CD4-positive, CD25-positive, alpha-beta regulatory T cell (primary cell): ENCODE results near the gene HNRNPA3. TPM values are rescaled to one million over a fixed set of nuclear protein-coding genes. Genes with fewer than 3 reads are reported as not detected.
"Not testable (repeated sequence)": the region's sequence is repeated elsewhere in the genome, so short reads cannot be mapped to it uniquely, and the experiment has no call there.

Experiments used
- ATAC-seq, 2 donors: fragments of 150-1000 bp; cut with Tn5 transposase; one replicate each; pipeline ENCODE4 v1.10.0; 2021; ENCODE audit warnings: low read depth in 2 of 2, moderate number of reproducible peaks in 2 of 2, moderate library complexity in 1 of 2
- DNase-seq, 3 donors: peaks; one replicate each; pipeline versions ENCODE4 v3.0.0 to v3.0.0-alpha.2; 2012 to 2022; ENCODE audit warnings: mixed read lengths in 1 of 3
- H3K27ac ChIP-seq: one replicate; pipeline ENCODE4 v1.7.0; 2013; ENCODE audit warnings: mild to moderate bottlenecking, low read length; ENCODE audit not compliant: insufficient read depth, poor library complexity, severe bottlenecking
- H3K27me3 ChIP-seq: one replicate; pipeline ENCODE4 v1.7.0; 2013; ENCODE audit warnings: low read length; ENCODE audit not compliant: control insufficient read depth, insufficient read depth
- H3K36me3 ChIP-seq: one replicate; pipeline ENCODE4 v1.7.0; 2013; ENCODE audit warnings: mild to moderate bottlenecking, low read length, moderate library complexity; ENCODE audit not compliant: control insufficient read depth, insufficient read depth
- H3K4me1 ChIP-seq: 2 replicates; pipeline ENCODE4 v1.7.0; 2013; ENCODE audit warnings: mild to moderate bottlenecking, low read length; ENCODE audit not compliant: insufficient read depth, control insufficient read depth, poor library complexity, severe bottlenecking
- H3K4me3 ChIP-seq: one replicate; pipeline ENCODE4 v1.7.0; 2013; ENCODE audit warnings: low read depth, mild to moderate bottlenecking, low read length, moderate library complexity
- H3K9me3 ChIP-seq, 2 experiments: 1 replicate in 1 of 2; 2 replicates in 1 of 2; pipeline ENCODE4 v1.7.0; 2013; ENCODE audit warnings: low read length in 2 of 2, mild to moderate bottlenecking in 1 of 2, moderate library complexity in 1 of 2; ENCODE audit not compliant: control insufficient read depth in 2 of 2
- H3K27ac Mint-ChIP-seq, 3 donors: one replicate each; pipeline ENCODE4 v1.8.0; 2020 to 2022; ENCODE audit warnings: mild to moderate bottlenecking in 3 of 3, mixed read lengths in 3 of 3, moderate library complexity in 2 of 3
- H3K27me3 Mint-ChIP-seq: one replicate; pipeline ENCODE4 v1.8.0; 2022; ENCODE audit warnings: mild to moderate bottlenecking, mixed read lengths
- H3K36me3 Mint-ChIP-seq: one replicate; pipeline ENCODE4 v1.8.0; 2020; ENCODE audit warnings: mixed read lengths
- H3K4me1 Mint-ChIP-seq, 4 donors: one replicate each; pipeline ENCODE4 v1.8.0; 2020 to 2022; ENCODE audit warnings: mixed read lengths in 4 of 4, mild to moderate bottlenecking in 1 of 4
- H3K4me3 Mint-ChIP-seq, 4 donors: one replicate each; pipeline ENCODE4 v1.8.0; 2020 to 2022; ENCODE audit warnings: mild to moderate bottlenecking in 4 of 4, mixed read lengths in 4 of 4, moderate library complexity in 3 of 4
- H3K9me3 Mint-ChIP-seq, 7 donors: one replicate each; pipeline ENCODE4 v1.8.0; 2020 to 2022; ENCODE audit warnings: mixed read lengths in 7 of 7, mild to moderate bottlenecking in 3 of 7, moderate library complexity in 2 of 7
- polyA plus RNA-seq, 4 donors: library from polyadenylated mRNA; unstranded; fragments of 300-500 nt; fragmentation: Illumina TruSeq; gene quantifications; one replicate each; pipeline ENCODE4 v1.2.3, GENCODE V29; 2021
- total RNA-seq: library from RNA; stranded (reverse); gene quantifications from one replicate; pipeline ENCODE4 v1.2.3, GENCODE V29; 2022

The HNRNPA3 gene
- total and polyA plus RNA-seq, 5 donors from 2014 or later = 38.8 to 231 (median 58.1) TPM

GRCh38 chr2:177245010-177245422 lies 32.4 kb downstream of the HNRNPA3 start:
- ATAC-seq (no peak), DNase-seq (no peak)
- Histone ChIP-seq H3K4me3 (no peak overlapping the region), H3K27ac (peak overlapping the region; percentile 38), H3K27me3 (no peaks in the 10 kb centered on the region), H3K9me3 (no peaks in the 10 kb centered on the region), H3K4me1 (peaks cover 75% of the 10 kb centered on the region), H3K36me3 (peaks cover 6% of the 10 kb centered on the region)
- Mint-ChIP-seq H3K27ac (peak overlapping the region in 2 of 3 donors; percentile 73 to 78), H3K4me1 (peaks cover 38 to 91% (median 70%) of the 10 kb centered on the region in 4 donors), H3K36me3 (peaks cover 15% of the 10 kb centered on the region), H3K4me3 (peak overlapping the region in 2 of 4 donors; percentile 43 to 49), H3K9me3 (no peaks in the 10 kb centered on the region), H3K27me3 (no peaks in the 10 kb centered on the region)

DNA sequence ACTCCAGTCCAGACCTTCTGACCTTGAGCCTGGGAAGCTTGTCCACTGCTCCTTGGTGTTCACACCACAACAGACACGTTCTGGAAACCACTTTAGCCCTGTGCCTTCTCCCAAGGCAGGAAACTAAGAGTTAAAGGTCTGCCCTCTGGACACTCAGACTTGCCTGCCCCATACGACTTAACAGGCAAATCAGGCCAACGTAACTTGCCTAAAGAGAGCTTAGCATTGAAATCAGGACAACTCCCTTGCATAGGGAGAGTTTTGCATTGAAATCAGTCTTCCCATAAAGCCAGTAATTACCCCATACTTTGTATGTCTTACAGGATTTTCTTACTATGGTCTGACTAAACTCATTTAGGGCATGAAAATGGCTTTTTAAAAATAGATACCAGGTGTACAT lies 33.4 kb downstream of the HNRNPA3 start:
- Mint-ChIP-seq H3K9me3 (no peaks in the 10 kb centered on the region), H3K36me3 (peaks cover 24% of the 10 kb centered on the region), H3K27ac (peak overlapping the region; percentile 36 to 87 (median 73)), H3K27me3 (no peaks in the 10 kb centered on the region), H3K4me1 (peaks cover 32 to 91% (median 70%) of the 10 kb centered on the region in 4 donors), H3K4me3 (peak overlapping the region in 3 of 4 donors; percentile 6 to 43 (median 36))
- ATAC-seq (no peak), DNase-seq (no peak)
- H3K4me1 ChIP-seq = peaks cover 75% of the 10 kb centered on the region
- no peaks in the 10 kb centered on the region for H3K9me3 ChIP-seq
- H3K36me3 ChIP-seq = peaks cover 7% of the 10 kb centered on the region
- H3K27me3 ChIP-seq = no peaks in the 10 kb centered on the region
- H3K27ac ChIP-seq = no peak overlapping the region
- H3K4me3 ChIP-seq = peak overlapping the region; percentile 29

- peaks cover 12% of the 10 kb centered on the region for H3K36me3 ChIP-seq
- H3K9me3 ChIP-seq, ATAC-seq, H3K27me3 ChIP-seq, H3K4me3 ChIP-seq, H3K27me3 Mint-ChIP-seq, H3K9me3 Mint-ChIP-seq, DNase-seq: not testable (repeated sequence)
- peaks cover 29% of the 10 kb centered on the region for H3K36me3 Mint-ChIP-seq
- peaks cover 74% of the 10 kb centered on the region for H3K4me1 ChIP-seq
- H3K27ac ChIP-seq = peak overlapping the region; percentile 20
- H3K4me3 Mint-ChIP-seq = peak overlapping the region in 2 of 4 donors; percentile 30 to 43
- H3K4me1 Mint-ChIP-seq = peaks cover 31 to 91% (median 70%) of the 10 kb centered on the region in 4 donors
- H3K27ac Mint-ChIP-seq = peak overlapping the region; percentile 36 to 87 (median 73)
Observed at GRCh38 chr2:177246523-177247030, 34.0 kb downstream of the HNRNPA3 start.

DNA sequence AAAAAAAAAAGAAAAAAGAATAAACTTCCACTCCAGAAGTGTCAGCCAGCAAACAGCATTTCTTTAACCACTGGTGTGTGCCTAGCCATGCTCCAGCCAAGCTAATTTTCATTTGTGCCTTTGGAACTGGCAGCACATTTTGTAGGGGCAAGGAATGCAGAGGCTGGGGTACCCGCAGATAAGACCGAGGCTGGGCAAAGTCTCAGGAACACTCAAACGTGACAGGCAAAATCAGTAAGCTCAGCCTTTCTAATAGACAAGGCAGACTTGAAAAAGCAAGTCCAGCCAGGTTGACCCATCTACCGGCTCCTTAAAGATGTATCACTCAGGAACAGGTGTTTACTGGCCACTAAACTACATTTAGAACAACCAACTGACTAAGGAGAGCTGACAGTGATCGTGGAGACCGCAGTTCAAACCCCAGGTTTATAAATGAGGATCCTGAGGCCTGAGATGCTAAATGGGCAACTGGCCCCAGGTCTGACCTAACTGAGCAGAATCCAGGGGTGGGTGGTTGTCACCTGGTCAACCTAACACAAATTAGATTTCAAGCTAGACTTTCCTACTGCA lies 35.2 kb downstream of the HNRNPA3 start:
- H3K27ac Mint-ChIP-seq = peak overlapping the region in 1 of 3 donors; percentile 73
- H3K9me3 Mint-ChIP-seq = peaks cover 0 to 1% (median 0%) of the 10 kb centered on the region in 7 donors
- Histone ChIP-seq H3K27ac (no peak overlapping the region), H3K27me3 (no peaks in the 10 kb centered on the region), H3K9me3 (no peaks in the 10 kb centered on the region), H3K4me3 (no peak overlapping the region), H3K36me3 (peaks cover 13% of the 10 kb centered on the region), H3K4me1 (peaks cover 74% of the 10 kb centered on the region)
- ATAC-seq (no peak), DNase-seq (no peak)
- H3K4me3 Mint-ChIP-seq = peak overlapping the region in 2 of 4 donors; percentile 11 to 28
- peaks cover 27 to 91% (median 69%) of the 10 kb centered on the region in 4 donors for H3K4me1 Mint-ChIP-seq
- H3K27me3 Mint-ChIP-seq = no peaks in the 10 kb centered on the region
- H3K36me3 Mint-ChIP-seq = peaks cover 29% of the 10 kb centered on the region

GRCh38 chr2:177249038-177249437 lies 36.4 kb downstream of the HNRNPA3 start:
- Histone ChIP-seq H3K27me3 (no peaks in the 10 kb centered on the region), H3K4me3 (no peak overlapping the region), H3K27ac (no peak overlapping the region), H3K4me1 (peaks cover 74% of the 10 kb centered on the region), H3K9me3 (no peaks in the 10 kb centered on the region), H3K36me3 (peaks cover 15% of the 10 kb centered on the region)
- H3K4me1 Mint-ChIP-seq = peaks cover 34 to 91% (median 73%) of the 10 kb centered on the region in 4 donors
- H3K27ac Mint-ChIP-seq = peak overlapping the region in 1 of 3 donors; percentile 26
- peaks cover 27% of the 10 kb centered on the region for H3K36me3 Mint-ChIP-seq
- ATAC-seq (no peak), DNase-seq (no peak)
- peak overlapping the region in 1 of 4 donors; percentile 24 for H3K4me3 Mint-ChIP-seq
- H3K9me3 Mint-ChIP-seq = peaks cover 0 to 1% (median 0%) of the 10 kb centered on the region in 7 donors
- no peaks in the 10 kb centered on the region for H3K27me3 Mint-ChIP-seq

DNA sequence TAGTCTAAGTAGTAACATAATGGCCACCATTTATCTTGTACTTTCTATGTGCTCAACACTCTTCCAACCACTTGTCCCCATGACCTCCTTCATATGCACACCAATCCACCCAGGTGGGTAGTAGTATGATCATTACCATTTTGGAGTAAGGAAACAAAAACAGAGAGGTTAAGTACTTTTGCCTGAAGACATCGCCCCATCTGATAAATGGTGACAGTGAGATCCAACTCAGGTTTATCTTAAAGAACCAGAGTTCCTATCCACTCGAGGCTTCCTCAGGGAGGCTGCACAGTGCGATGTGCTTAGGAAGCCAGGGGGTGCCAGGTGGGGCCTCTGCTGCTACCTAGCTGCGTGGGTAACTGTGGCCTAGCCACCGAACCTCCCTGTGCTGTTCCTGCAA lies 37.9 kb downstream of the HNRNPA3 start:
- peaks cover 27% of the 10 kb centered on the region for H3K36me3 Mint-ChIP-seq

DNA sequence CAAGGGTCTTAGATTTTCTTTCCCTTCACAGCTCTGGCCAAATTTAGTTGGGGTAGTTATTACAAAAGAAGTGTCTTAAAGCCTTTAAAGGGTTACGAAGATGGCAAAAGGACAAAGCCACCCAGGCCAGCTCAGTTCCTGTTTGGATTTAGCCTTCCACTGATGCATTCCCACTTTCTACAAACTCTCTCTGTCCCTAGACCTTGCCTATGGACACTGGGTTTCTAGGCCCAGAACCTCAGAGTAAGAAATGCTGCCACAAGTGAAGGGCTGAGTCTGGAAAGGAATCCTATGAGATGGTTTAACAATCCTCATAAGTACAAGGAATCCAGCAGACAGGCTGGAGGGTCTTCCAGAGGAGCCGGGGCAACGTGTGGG lies 38.6 kb downstream of the HNRNPA3 start:
- Mint-ChIP-seq H3K27ac (peak overlapping the region in 2 of 3 donors; percentile 98 to 99), H3K9me3 (peaks cover 0 to 1% (median 0%) of the 10 kb centered on the region in 7 donors), H3K36me3 (peaks cover 27% of the 10 kb centered on the region), H3K4me1 (peaks cover 38 to 90% (median 75%) of the 10 kb centered on the region in 4 donors), H3K27me3 (no peaks in the 10 kb centered on the region), H3K4me3 (peak overlapping the region; percentile 57 to 80 (median 72))
- Histone ChIP-seq H3K27ac (peak overlapping the region; percentile 80), H3K4me1 (peaks cover 79% of the 10 kb centered on the region), H3K36me3 (peaks cover 26% of the 10 kb centered on the region), H3K9me3 (no peaks in the 10 kb centered on the region), H3K4me3 (no peak overlapping the region), H3K27me3 (no peaks in the 10 kb centered on the region)
- DNase-seq = no peak
- ATAC-seq = no peak

More for the DNA sequence above, 37.9 kb downstream of the HNRNPA3 start:
- H3K27ac ChIP-seq = peak overlapping the region; percentile 15
- Mint-ChIP-seq H3K4me1 (peaks cover 35 to 91% (median 74%) of the 10 kb centered on the region in 4 donors), H3K27ac (peak overlapping the region; percentile 42 to 98 (median 60)), H3K27me3 (no peaks in the 10 kb centered on the region), H3K9me3 (peaks cover 0 to 1% (median 0%) of the 10 kb centered on the region in 7 donors), H3K4me3 (peak overlapping the region; percentile 24 to 71 (median 46))
- H3K27me3 ChIP-seq = no peaks in the 10 kb centered on the region
- no peak for DNase-seq
- H3K9me3 ChIP-seq = no peaks in the 10 kb centered on the region
- H3K36me3 ChIP-seq = peaks cover 26% of the 10 kb centered on the region
- peak overlapping the region; percentile 1 for H3K4me3 ChIP-seq
- H3K4me1 ChIP-seq = peaks cover 76% of the 10 kb centered on the region
- ATAC-seq = no peak
